EL (cell line): ENCODE data around the gene TOM1L2.

ENCODE experiments used
- DNase-seq: peaks from one replicate; pipeline ENCODE4 v3.0.0-alpha.2; 2016

TOM1L2 gene

DNA sequence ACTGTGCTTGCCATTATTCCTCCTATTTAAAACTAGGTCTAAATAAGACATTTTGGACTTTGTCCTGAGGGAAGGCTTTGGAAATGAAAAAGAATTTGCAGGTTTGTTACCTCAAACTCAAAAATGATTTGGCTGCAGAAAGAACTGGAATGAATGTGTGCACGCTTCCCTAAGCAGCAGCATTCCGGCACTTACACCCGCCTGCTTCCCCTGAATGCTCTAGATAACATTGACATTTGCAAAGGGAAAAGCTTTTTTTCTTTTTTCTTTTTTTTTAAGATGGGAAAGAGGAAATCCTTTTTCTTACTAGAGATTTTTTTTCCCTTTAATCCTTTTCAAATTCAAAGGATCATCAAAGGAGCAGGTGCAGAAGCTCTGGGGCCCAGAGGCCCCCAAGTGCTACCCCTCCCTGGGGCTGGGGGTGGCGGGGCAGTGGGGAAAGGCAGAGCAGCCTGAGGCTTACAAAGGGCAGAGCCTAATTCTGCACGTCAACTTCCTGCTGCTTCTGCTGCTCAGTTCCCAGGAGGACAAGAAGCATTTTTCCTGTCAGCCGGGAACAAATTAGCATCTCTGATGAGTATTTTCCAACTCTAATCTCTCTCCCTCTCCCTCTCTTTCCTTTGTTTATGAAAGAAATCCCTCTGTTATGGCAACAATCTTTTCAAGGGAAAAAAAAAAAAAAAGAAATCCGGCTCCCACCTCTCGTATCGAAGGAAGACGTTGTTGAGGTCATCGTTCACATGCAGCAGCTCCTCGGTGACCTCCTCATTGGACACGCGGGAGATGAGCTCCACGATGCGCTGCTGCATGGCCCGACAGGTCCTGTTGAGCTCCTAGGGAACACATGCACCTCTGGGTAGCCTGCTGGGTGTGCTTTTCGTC, 103.3 kb downstream of the TOM1L2 start:
- DNase-seq: no peak

- no peak for DNase-seq
Measured at GRCh38 chr17:17866897-17867296, 105.3 kb downstream of the TOM1L2 start.

- DNase-seq: no peak
Measured at GRCh38 chr17:17866425-17866824, 105.8 kb downstream of the TOM1L2 start.

- no peak for DNase-seq
Measured at GRCh38 chr17:17865035-17865434, 107.2 kb downstream of the TOM1L2 start.

GRCh38 chr17:17860766-17861107, 111.5 kb downstream of the TOM1L2 start:
- no peak for DNase-seq

DNA sequence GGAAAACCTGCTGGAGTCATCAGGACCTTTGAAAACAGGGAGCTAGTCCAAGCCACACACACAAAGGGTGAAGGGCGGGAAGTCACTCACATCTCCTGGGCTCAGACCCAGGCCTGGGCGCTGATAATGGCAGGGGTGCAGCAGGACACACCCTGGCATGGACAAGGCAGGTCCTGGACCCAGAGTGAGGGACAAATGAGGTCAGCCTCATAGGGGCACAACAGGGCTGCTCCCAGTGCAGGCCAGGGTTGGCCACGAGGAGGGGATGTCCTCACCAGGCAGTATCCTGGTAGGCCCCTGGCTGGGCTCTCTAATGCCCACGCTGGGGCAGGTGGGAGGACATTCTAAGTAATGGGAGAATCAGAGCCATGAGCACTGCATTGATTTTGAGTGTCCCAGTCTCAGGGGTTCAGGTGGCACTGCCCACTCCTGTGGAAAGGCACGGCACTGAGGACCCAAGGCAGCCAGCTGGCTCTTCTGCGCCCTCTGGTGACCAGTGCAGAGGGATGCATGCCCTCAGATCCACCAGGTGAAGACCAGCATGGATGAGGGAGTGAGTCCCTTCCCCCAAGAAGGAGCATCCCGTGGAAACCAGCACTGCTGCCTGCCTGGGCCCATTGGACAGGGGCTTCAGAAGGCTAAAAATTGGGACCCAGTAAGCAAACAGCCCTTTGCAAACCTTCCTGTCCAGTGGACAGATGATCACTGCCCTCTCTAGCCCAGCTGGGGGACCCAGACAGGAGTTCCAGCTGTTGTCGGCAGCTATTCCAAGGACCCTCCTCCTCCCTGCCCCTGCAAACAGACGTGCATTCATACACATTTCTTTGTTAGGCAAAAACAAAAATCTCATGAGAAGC, 112.1 kb downstream of the TOM1L2 start:
- DNase-seq: peak; percentile 65

- DNase-seq: no peak
Measured at GRCh38 chr17:17857496-17857895, 114.7 kb downstream of the TOM1L2 start.

DNA sequence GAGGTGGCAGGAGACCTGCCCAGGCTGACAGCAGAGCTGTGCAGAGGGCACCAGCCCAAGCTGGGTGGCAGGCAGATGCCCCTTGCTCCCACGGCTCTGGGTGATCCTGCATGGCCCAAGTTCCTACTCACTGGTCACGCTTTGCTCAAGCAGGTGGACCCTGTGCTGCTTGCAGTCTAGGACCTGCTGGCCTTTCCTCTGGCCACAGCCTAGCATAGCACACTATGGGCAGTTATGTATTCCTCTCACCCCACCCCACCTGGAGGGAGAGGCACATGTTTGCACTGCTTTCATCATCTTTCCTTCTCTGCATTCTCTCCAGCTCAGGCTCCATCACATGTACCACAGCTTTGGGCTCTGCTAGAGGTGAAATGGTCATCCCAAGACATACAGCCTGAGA, 115.8 kb downstream of the TOM1L2 start:
- DNase-seq: no peak

DNA sequence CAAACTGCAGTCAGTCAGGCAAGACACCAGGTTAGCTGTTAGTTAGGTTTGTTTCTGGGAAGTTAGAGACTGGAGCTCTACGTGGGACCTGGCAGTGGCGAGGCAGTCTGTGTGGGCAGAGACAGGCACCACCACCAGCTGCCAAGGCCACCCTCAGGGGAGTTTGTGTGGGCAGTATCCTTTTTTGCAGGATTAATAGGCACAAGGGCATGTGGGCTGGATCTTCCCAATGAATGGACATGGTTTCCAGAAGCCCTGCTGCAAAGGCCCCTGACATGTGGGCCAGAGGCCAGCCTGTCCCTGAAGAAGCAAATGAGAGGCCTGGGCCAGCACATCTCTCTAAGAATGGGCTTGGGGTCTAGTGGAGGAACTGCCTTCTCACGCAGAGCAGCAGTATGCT, 116.2 kb downstream of the TOM1L2 start:
- DNase-seq: no peak

DNA sequence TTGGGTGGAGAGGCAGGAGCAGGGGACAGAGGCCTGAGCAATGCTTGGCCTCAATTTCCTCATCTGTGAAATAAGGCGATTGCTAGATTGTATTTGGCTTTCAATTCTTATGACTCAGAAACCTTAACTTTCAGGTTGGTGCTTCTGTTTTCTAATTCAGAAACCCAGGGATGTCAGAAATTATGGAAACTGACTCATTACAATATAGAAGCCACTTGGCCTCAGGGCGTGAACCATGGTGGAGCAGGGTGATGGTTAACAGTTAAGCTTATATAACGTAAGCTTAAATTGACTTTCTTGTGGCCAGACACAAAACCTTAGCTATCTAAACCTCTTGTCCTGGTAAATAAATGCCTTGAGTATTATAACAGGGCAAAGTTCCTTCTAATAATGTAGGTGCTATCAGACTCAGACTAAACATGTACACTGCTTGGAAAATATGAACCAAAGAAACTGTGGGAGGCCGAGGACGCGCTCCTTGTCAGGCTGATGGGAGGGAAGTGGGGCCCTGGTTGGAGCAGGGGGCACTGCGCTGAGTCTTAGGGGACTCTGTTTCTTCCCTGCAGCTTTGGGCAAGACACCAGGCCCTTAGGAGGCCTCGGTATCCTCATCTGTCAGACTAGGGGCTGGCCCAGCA, 118.3 kb downstream of the TOM1L2 start:
- peak; percentile 66 for DNase-seq

DNA sequence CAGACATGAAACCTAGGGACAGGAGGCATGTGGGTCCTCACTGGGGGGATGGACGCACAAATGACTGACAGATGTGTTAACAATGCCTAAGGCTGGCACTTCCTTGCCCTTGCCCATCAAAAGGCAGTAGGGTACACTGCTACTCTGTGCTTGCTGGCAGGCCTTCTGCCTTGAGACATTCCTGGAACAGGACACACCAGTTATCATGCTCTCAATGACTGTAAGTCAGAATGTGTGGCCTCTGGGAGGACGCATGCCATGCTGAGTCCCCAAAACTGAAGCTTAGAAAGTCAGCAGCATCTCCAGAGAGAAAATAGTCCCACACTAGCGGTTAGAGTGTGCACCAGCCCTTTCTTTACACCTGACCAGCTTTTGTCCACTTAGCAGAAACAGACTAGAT, 119.3 kb downstream of the TOM1L2 start:
- no peak for DNase-seq

GRCh38 chr17:17851103-17852002, 120.8 kb downstream of the TOM1L2 start:
- no peak for DNase-seq

DNA sequence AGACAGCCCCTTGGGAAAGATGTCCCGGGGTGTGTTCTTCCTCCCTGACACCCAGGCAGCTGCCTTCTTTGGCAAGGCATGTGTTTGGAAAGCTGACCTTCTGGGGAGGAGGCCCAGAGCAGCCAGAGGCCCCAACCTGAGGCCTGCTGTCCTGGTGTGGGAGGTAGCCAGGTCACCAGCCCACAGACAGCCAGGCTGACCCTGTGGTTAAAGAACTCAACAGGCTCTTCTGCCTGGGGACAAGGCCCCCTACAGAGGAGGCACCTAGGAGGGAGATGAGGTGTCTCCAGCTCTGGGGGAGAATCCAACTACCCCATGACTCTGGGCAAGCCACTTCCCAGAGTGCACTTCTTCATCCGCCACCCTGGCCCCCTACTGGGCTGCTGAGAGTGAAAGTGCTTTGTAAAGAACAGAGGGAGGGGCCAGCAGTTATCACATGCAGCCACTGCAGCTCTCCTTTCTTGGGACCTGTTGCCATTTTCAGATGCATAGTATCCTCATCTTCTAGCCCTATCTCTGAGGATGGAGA, 122.3 kb downstream of the TOM1L2 start:
- peak; percentile 63 for DNase-seq

GRCh38 chr17:17849147-17849820, 122.9 kb downstream of the TOM1L2 start:
- no peak for DNase-seq

DNA sequence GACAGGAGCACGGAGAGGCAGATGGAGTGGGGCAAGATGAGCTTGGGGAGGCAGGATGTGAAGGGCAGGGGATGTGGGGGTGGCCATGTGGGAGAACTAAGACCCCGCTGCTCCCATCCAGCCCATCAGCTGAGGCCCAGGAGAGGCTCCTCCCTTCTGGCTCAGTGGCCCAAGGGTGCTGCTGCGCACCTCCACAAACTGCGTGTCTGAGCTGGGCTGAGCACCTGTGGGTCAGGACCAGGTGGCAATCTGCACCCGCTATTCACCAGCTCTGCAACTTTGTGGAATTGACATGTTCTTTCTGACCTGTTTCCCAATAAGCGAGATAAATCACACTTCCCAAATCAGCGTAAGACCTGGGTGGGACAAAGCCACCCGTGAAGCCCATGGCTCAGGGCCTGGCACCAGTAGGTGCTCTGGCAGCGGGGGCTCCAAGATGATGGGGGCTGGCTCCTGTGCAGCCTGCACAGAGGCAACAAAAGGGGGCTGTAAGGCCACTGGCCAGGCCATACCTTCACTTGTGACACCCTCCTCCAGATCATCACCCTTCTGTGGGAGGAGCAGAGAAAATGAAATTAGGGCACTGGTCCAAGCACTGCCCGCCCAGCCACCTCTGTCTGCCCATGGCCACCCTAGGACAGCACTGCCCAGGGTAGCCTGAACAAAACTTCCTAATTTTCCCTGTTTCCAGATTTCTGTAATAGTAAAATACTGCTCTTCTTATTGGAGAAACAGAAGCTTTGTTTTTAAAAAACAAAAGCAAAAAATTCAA, 123.7 kb downstream of the TOM1L2 start:
- no peak for DNase-seq

DNA sequence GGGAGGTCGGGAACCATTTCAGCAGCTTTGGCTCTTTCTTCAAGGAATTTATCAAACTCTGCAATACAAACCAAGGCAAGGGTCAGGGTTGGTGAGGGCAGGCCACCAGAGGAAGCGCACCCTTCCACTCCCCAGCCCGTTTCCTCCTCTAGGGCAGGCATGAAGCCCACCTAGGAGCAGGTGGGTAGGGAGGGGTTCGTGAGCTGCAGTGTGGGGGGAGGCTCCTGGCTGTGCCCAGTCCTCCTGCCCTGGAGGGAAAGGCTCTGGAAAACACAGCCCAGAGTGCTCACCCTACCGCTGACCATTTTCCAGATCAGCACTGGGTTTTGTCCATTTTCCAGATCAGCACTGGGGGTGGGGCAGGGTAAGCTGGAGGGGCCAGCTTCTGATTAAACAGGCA, 124.5 kb downstream of the TOM1L2 start:
- no peak for DNase-seq

DNA sequence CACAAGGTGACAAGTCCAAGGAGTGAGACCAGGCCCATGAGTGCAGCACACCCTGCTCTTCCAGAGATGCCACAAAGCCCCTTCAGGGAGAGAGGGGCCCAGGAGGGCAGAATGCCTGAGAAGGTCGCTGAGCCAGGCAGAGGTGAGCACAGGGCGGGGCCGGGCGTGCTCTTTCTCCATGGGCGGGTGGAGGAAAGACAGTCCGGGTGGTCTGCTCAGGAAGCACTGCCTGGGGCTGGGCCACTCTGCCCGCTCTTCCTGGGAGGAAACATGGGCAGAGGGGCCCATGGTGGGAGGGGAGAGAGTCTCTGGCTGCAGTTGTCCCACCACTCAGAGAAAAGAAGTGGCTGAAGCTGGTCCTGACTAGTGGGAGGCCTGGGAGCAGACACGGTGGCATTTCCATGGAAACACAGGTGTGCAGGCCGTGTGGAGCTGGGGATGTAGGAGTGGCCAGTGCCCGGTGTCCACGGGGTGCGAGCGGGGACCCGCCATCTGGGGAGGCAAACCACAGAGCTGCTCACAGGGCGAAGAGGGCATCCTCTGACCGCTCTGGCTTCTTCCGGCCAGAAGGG, 125.0 kb downstream of the TOM1L2 start:
- no peak for DNase-seq

GRCh38 chr17:17846645-17847044, 125.6 kb downstream of the TOM1L2 start:
- DNase-seq: no peak

DNA sequence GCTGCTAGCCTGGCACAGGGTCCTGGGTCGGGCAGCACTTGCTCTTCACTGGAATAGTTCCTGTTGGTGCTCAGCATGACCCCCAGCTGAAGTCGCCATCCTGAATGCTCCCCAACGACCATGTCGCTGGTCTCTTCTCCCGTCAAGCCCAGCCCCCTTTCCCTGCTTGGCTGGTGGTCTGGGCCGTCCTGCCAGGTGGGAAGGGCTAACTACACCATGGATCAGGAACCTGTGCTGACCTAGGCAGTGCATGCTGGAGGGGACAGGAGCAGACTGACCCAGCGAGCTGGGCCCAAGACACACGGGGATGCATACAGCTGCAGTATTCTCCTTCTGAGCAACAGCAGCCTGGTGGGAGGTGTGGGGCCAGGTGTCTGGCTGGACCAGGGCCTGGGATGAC, 126.2 kb downstream of the TOM1L2 start:
- DNase-seq: no peak

GRCh38 chr17:17845046-17845775, 127.0 kb downstream of the TOM1L2 start:
- DNase-seq: no peak
